HG03045 (cell line): ENCODE measurements around the gene RBPJL.

Experiments
- ATAC-seq: cut with Tn5 transposase; IDR thresholded peaks from one replicate; pipeline ENCODE4 v1.9.1; 2021; ENCODE audit warnings: mild to moderate bottlenecking, moderate library complexity; ENCODE audit not compliant: unreplicated experiment

The RBPJL gene

DNA sequence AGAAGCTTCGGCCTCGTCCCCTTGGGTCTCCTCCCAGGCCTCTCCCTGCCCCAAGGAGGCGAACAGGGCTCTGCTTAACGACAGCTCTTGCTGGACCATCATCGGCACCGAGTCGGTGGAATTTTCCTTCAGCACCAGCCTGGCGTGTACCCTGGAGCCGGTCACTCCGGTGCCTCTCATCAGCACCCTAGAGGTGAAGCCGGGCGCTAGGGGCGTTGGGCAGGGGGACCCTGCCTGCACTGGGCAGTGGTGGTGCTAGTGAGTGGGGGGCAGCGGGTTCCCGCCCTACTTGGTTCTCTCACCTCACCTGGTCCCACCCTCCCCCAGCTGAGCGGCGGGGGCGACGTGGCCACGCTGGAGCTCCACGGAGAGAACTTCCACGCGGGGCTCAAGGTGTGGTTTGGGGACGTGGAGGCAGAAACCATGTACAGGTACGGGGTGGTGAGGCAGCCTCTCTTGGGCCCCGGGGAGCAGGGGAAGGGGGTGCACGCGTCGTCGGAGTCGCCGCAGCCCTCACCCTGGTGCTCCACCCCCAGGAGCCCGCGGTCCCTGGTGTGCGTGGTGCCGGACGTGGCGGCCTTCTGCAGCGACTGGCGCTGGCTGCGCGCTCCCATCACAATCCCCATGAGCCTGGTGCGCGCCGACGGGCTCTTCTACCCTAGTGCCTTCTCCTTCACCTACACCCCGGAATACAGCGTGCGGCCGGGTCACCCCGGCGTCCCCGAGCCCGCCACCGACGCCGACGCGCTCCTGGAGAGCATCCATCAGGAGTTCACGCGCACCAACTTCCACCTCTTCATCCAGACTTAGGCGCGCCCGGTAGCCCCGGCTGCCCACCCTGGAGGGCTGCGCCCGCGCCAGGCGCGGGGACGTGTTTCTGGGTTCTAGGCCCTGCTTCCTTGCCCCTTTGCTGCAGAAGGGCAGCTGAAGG is 9.8 kb downstream of the RBPJL start:
- no peak for ATAC-seq

- ATAC-seq, result no peak
Measured at GRCh38 chr20:45317826-45318225, 11.2 kb downstream of the RBPJL start.

GRCh38 chr20:45318386-45318939 is 11.8 kb downstream of the RBPJL start:
- ATAC-seq, result no peak

GRCh38 chr20:45318948-45319347 is 12.3 kb downstream of the RBPJL start:
- no peak for ATAC-seq

GRCh38 chr20:45320948-45321595 is 14.4 kb downstream of the RBPJL start:
- ATAC-seq, result no peak

GRCh38 chr20:45322952-45323383 is 16.3 kb downstream of the RBPJL start:
- ATAC-seq, result no peak

- no peak for ATAC-seq
Measured at GRCh38 chr20:45323731-45324130, 17.1 kb downstream of the RBPJL start.

GRCh38 chr20:45325371-45325770 is 18.7 kb downstream of the RBPJL start:
- ATAC-seq, result no peak

DNA sequence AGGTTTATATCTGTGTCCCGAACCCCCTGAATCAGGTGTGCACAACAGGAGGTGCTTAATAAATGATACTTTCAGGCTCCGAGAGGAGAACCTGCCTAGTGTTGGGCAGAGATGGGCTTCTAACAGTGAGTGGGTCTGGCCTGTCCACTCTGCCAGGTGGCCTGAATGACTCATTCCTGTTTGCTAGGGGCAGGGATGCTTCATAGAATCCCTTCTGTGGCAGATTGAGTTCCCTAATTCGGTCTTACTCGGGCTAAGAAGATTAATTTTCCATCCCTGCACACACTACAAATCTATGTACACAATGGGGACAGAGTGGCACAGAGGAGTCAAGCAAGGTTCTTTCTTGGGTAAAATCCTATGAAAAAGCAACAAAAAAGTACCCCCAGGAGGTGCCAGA is 21.8 kb downstream of the RBPJL start:
- no peak for ATAC-seq

GRCh38 chr20:45329497-45330319 is 23.1 kb downstream of the RBPJL start:
- ATAC-seq, result no peak

GRCh38 chr20:45330476-45330875 is 23.8 kb downstream of the RBPJL start:
- no peak for ATAC-seq

- ATAC-seq, result no peak
Measured at GRCh38 chr20:45336530-45337366, 30.1 kb downstream of the RBPJL start.

GRCh38 chr20:45337367-45338120 is 30.9 kb downstream of the RBPJL start:
- ATAC-seq, result no peak

GRCh38 chr20:45338121-45339030 is 31.7 kb downstream of the RBPJL start:
- ATAC-seq, result no peak

DNA sequence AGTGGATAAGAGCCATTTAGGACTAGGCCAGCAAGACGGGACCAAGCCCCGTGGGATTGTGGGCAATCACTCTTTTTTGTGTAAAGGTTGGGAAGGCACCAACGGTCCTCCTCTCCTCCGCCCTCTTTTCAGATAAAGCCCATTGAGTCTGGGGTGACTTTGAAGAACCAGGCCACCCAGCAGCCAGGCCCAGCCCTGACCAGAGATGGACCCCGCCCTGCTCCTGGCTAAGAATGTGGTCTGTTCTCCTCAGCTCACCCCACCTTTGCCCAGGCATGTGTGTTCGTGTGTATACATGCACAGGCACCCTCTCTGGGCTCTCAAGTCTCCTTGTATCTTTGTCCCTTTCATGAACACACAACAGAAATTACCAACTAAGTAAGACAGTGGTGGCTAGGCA is 32.4 kb downstream of the RBPJL start:
- no peak for ATAC-seq

DNA sequence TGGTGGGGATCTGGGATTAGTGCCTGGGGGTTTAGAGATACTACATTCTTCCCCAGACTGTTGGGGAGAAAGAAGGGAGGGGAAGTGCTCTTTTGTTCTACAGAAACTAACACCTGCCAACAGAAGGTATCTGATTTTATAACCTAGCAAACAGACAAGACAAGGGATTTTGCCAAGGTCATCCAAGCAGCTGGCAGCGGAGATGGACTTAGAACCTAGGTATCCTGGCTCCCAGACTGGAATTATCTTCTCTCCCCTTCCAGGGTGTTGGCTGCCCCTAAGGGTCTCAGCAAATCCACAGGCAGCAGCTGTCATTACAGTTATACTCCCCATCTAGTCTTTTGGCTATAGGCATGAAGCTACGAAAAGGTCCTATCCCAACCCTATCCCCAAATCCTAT is 33.2 kb downstream of the RBPJL start:
- no peak for ATAC-seq

GRCh38 chr20:45340236-45340847 is 33.7 kb downstream of the RBPJL start:
- ATAC-seq, result no peak

DNA sequence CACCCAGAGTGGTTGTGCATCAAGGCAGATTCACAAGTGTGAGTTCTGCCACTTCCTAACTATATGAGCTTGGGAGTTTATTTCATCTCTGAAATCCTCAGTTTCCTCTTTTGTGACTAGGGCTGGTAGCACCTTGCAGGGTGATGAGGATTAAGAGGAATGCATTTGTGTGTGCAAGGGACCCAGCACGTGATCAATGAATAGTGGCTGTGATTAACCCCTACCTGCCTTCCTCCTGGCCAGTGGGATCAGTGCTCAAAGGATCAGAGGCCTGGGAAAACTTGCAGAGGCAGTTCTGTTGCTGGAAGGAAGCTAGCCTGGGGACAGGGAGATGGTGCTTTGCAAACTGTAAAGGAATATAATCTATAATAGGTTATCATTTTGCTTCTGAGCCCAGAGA is 34.3 kb downstream of the RBPJL start:
- ATAC-seq, result no peak
